ENCODE results near the gene PRCP. TPM values are rescaled to one million over a fixed set of nuclear protein-coding genes. Genes with fewer than 3 reads are reported as not detected.

Gene PRCP
- total and polyA plus RNA-seq, 7 donors = 11.5 to 23.5 (median 12.1) TPM

DNA sequence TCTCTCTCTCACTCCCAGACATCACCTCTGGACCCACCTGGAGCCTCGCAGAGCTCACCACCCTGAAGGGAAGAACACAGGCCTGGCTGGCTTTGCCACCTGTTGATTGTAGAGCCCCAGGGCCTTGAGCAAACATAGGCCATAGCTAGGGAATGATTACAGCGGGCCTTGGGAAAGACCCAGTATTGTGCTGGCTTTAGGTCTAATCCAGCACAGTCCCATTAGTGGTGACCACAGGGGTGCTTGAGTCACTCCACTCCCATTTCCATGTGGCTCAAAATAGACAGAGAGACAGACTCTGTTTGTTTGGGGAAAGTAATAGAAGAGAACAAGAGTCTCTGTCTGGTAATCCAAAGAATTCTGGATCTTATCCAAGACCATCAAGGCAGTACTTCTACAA is 123.9 kb downstream of the PRCP start:
- TF ChIP-seq, protein P1, sequence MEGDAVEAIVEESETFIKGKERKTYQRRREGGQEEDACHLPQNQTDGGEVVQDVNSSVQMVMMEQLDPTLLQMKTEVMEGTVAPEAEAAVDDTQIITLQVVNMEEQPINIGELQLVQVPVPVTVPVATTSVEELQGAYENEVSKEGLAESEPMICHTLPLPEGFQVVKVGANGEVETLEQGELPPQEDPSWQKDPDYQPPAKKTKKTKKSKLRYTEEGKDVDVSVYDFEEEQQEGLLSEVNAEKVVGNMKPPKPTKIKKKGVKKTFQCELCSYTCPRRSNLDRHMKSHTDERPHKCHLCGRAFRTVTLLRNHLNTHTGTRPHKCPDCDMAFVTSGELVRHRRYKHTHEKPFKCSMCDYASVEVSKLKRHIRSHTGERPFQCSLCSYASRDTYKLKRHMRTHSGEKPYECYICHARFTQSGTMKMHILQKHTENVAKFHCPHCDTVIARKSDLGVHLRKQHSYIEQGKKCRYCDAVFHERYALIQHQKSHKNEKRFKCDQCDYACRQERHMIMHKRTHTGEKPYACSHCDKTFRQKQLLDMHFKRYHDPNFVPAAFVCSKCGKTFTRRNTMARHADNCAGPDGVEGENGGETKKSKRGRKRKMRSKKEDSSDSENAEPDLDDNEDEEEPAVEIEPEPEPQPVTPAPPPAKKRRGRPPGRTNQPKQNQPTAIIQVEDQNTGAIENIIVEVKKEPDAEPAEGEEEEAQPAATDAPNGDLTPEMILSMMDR (IDR thresholded peaks at IDR 0.05) = no peak
- 93 to 94% (median 93%) methylated on average over 2 of the region's 2 CpGs for WGBS, 3 donors
- Histone ChIP-seq H3K9me3 (peaks cover 6% of the 10 kb centered on the region), H3K27ac (no peak overlapping the region), H3K36me3 (ENCODE audit: insufficient read depth in 1 of 2, low read depth in 1 of 2) (no peaks in the 10 kb centered on the region), H3K4me3 (no peak overlapping the region), H3K4me1 (no peaks in the 10 kb centered on the region), H3K27me3 (ENCODE audit: insufficient read depth in 3 of 3, low read length in 2 of 3) (no peaks in the 10 kb centered on the region)
- ATAC-seq (no peak), DNase-seq (no peak)
- intact Hi-C loops (cut with DNase I) = no loop called here

DNA sequence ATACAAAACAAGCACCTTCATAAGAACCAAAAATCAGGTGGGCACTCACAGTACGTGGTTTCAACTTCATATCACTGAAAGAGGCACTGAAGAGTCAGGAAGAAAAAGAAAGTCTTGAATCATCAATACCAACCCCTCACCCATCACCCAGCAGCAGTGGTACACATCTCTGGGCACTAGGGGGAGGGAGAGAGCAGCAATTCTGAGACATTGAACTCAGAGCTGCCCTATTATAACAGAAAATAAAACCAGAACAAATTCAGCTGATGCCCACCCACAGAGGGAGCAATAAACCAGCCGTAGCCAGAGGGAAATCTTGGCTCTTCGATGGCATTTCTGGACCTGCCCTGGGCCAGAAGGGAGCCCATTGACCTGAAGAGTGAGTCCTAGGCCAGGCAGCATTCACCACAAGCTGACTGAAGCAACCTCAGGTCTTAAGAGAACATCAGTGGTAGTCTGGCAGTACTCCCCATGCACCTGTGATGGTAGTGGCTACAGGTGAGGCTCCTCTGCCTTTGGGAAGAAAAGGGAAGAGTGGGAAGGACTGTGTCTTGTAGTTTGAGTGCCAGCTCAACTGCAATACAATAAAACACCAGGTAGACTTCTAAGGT is 124.4 kb downstream of the PRCP start:
- no peaks in the 10 kb centered on the region for H3K36me3 ChIP-seq (ENCODE audit: insufficient read depth in 1 of 2, low read depth in 1 of 2)
- TF ChIP-seq, protein P1 (IDR thresholded peaks at IDR 0.05) = no peak
- H3K27ac ChIP-seq = no peak overlapping the region
- peaks cover 6% of the 10 kb centered on the region for H3K9me3 ChIP-seq
- intact Hi-C loops (cut with DNase I) = no loop called here
- DNase-seq (no peak), ATAC-seq (no peak)
- H3K4me1 ChIP-seq = no peaks in the 10 kb centered on the region
- no peak overlapping the region for H3K4me3 ChIP-seq
- 30 to 39% (median 39%) methylated on average over 3 of the region's 3 CpGs for WGBS, 3 donors
- no peaks in the 10 kb centered on the region for H3K27me3 ChIP-seq (ENCODE audit: insufficient read depth in 3 of 3, low read length in 2 of 3)

DNA sequence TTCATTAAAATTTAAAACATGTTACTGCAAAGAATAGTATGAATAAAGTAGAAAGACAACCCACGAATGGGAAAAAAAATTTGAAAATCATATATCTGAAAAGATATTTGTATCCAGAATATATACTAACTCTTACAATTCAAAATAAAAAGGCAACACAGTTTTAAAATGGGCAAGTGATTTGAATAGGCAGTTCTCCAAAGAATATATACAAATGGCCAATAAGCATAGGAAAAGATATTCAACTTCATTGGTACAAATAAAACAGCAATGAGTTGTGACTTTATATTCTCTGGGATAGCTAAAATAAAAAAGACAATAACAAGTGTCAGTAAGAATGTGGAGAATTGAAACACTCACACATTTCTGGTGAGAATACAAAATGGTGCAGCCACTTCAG is 125.0 kb downstream of the PRCP start:
- intact Hi-C loops (cut with DNase I) = no loop called here
- 72 to 81% (median 77%) methylated on average over 1 of the region's 1 CpG for WGBS, 3 donors
- no peak overlapping the region for H3K27ac ChIP-seq

More for the DNA sequence above, 125.0 kb downstream of the PRCP start:
- no peak overlapping the region for H3K4me3 ChIP-seq
- H3K36me3 ChIP-seq (ENCODE audit: insufficient read depth in 1 of 2, low read depth in 1 of 2) = no peaks in the 10 kb centered on the region
- peaks cover 6% of the 10 kb centered on the region for H3K9me3 ChIP-seq
- DNase-seq (no peak), ATAC-seq (no peak)
- no peaks in the 10 kb centered on the region for H3K4me1 ChIP-seq
- no peaks in the 10 kb centered on the region for H3K27me3 ChIP-seq (ENCODE audit: insufficient read depth in 3 of 3, low read length in 2 of 3)
- TF ChIP-seq, protein P1 (IDR thresholded peaks at IDR 0.05) = no peak

Other genes starting within 250 kb of the PRCP start
- under 1 TPM; 0.06 to 0.14 (median 0.08) TPM for gene FAM181B, start 166.6 kb downstream of the PRCP start, total RNA-seq
- gene FAM181B, start 166.6 kb downstream of the PRCP start, polyA plus RNA-seq = under 1 TPM; 0.03 to 0.04 (median 0.03) TPM
- 1 to 10 TPM in 2 of 4 donors, under 1 TPM in 2; 0.21 to 2.1 (median 1.1) TPM for gene DDIAS, start 1.3 kb upstream of the PRCP start, total RNA-seq
- gene DDIAS, start 1.3 kb upstream of the PRCP start, polyA plus RNA-seq = 1 to 10 TPM in 2 of 3 donors, under 1 TPM in 1; 0.94 to 6.6 (median 3.1) TPM
- 10 to 100 TPM; 15.2 to 89.7 (median 37.6) TPM for gene RAB30, start 171.5 kb upstream of the PRCP start, total RNA-seq
- gene RAB30, start 171.5 kb upstream of the PRCP start, polyA plus RNA-seq = 10 to 100 TPM in 2 of 3 donors, 1 to 10 TPM in 1; 3.4 to 21.5 (median 13.7) TPM

All from psoas muscle (tissue), 8 donors.